HG03439 (cell line): Measurements from ENCODE around the gene CHD1L.
"Not testable (repeated sequence)": the region's sequence is repeated elsewhere in the genome, so short reads cannot be mapped to it uniquely, and the experiment has no call there.

Source experiments
- ATAC-seq: cut with Tn5 transposase; IDR thresholded peaks from one replicate; pipeline ENCODE4 v1.9.1; 2021; ENCODE audit warnings: mild to moderate bottlenecking, moderate library complexity; ENCODE audit not compliant: unreplicated experiment

Gene CHD1L

GRCh38 chr1:147242449-147243227 lies at the start of gene CHD1L:
TSS of gene CHD1L (plus strand) at chr1:147242684. CDS start at chr1:147242704, 20 bp downstream.
- ATAC-seq = peak; percentile 90

GRCh38 chr1:147197324-147197723 lies 45.2 kb upstream of the CHD1L start:
- not testable (repeated sequence) for ATAC-seq

- no peak for ATAC-seq
Observed at GRCh38 chr1:147201276-147201675, 41.2 kb upstream of the CHD1L start.

- no peak for ATAC-seq
Observed at GRCh38 chr1:147201786-147202185, 40.7 kb upstream of the CHD1L start.

- ATAC-seq = no peak
Observed at GRCh38 chr1:147202576-147202975, 39.9 kb upstream of the CHD1L start.

GRCh38 chr1:147204080-147204479 lies 38.4 kb upstream of the CHD1L start:
- no peak for ATAC-seq

- ATAC-seq = no peak
Observed at GRCh38 chr1:147207192-147207591, 35.3 kb upstream of the CHD1L start.

- no peak for ATAC-seq
Observed at GRCh38 chr1:147208619-147209018, 33.9 kb upstream of the CHD1L start.

GRCh38 chr1:147209825-147210821 lies 32.4 kb upstream of the CHD1L start:
- no peak for ATAC-seq

- no peak for ATAC-seq
Observed at GRCh38 chr1:147210987-147211386, 31.5 kb upstream of the CHD1L start.

- ATAC-seq = no peak
Observed at GRCh38 chr1:147211577-147211976, 30.9 kb upstream of the CHD1L start.

- no peak for ATAC-seq
Observed at GRCh38 chr1:147213271-147213670, 29.2 kb upstream of the CHD1L start.

- no peak for ATAC-seq
Observed at GRCh38 chr1:147214325-147214724, 28.2 kb upstream of the CHD1L start.

GRCh38 chr1:147214842-147215539 lies 27.5 kb upstream of the CHD1L start:
- no peak for ATAC-seq

GRCh38 chr1:147215540-147215916 lies 27.0 kb upstream of the CHD1L start:
- no peak for ATAC-seq

- no peak for ATAC-seq
Observed at GRCh38 chr1:147216124-147216523, 26.4 kb upstream of the CHD1L start.

- no peak for ATAC-seq
Observed at GRCh38 chr1:147217141-147217540, 25.3 kb upstream of the CHD1L start.

GRCh38 chr1:147218606-147219005 lies 23.9 kb upstream of the CHD1L start:
- ATAC-seq = no peak

- ATAC-seq = no peak
Observed at GRCh38 chr1:147223740-147224615, 18.5 kb upstream of the CHD1L start.

GRCh38 chr1:147225193-147225730 lies 17.2 kb upstream of the CHD1L start, which contains the start of gene FMO5:
TSS of gene FMO5 (minus strand) at chr1:147225339. CDS start at chr1:147225029, 310 bp downstream.
- peak; percentile 54 for ATAC-seq
